HepG2 (cell line): ENCODE measurements around the gene ARHGDIA. TPM values are rescaled to one million over a fixed set of nuclear protein-coding genes. Genes with fewer than 3 reads are reported as not detected.

Experiments
- CBX2 ChIP-seq, 2 experiments: fragments of 200-600 bp in 1 of 2; sonication (generic); formaldehyde crosslinking in 1 of 2; IDR thresholded peaks; 2 replicates each; pipeline versions ENCODE4 v1.7.0 to v1.8.1; 2018 to 2022; ENCODE audit warnings: low read depth in 2 of 2, low read length in 1 of 2, mild to moderate bottlenecking in 1 of 2, missing genetic modification reagents in 1 of 2
- EHMT2 ChIP-seq: fragments of 200-600 bp; sonication (generic); IDR thresholded peaks from 2 replicates; pipeline ENCODE4 v1.7.0; 2017; ENCODE audit warnings: antibody characterized with exemption, low read depth, low read length, borderline replicate concordance
- KDM2A ChIP-seq: sonication (generic); formaldehyde crosslinking; IDR thresholded peaks from 2 replicates; pipeline ENCODE4 v1.4.0; 2020; ENCODE audit warnings: low read depth, missing genetic modification reagents, borderline replicate concordance
- MXD3 ChIP-seq: IDR thresholded peaks from 2 replicates; pipeline ENCODE4 v1.6.1; 2016; ENCODE audit warnings: mild to moderate bottlenecking, missing biosample characterization, missing genetic modification reagents
- MZF1 ChIP-seq: sonication (generic); formaldehyde crosslinking; IDR thresholded peaks from 2 replicates; pipeline ENCODE4 v1.8.1; 2023; ENCODE audit warnings: mild to moderate bottlenecking, missing genetic modification reagents, borderline replicate concordance
- NBN ChIP-seq: fragments of 450-650 bp; conservative IDR thresholded peaks from 2 replicates; pipeline ENCODE4 v1.6.1; 2017
- SMAD3 ChIP-seq: sonication (generic); formaldehyde crosslinking; IDR thresholded peaks from 2 replicates; pipeline ENCODE4 v1.4.0; 2020; ENCODE audit warnings: missing genetic modification reagents
- SRSF9 ChIP-seq: fragments of 200-400 bp; formaldehyde crosslinking; IDR thresholded peaks from 2 replicates; pipeline ENCODE4 v1.6.1; 2018; ENCODE audit warnings: borderline replicate concordance, mild to moderate bottlenecking, low read depth, low read length; ENCODE audit not compliant: insufficient read depth, poor library complexity, severe bottlenecking
- STAT5B ChIP-seq: sonication (generic); formaldehyde crosslinking; IDR thresholded peaks from 2 replicates; pipeline ENCODE4 v1.4.0; 2020; ENCODE audit warnings: missing genetic modification reagents
- TBP ChIP-seq: sonication (generic); formaldehyde crosslinking; IDR thresholded peaks from 2 replicates; pipeline ENCODE4 v1.5.0; 2020; ENCODE audit warnings: missing genetic modification reagents
- ZBTB46 ChIP-seq: sonication (generic); formaldehyde crosslinking; IDR thresholded peaks from 2 replicates; pipeline ENCODE4 v1.4.0; 2020; ENCODE audit warnings: mild to moderate bottlenecking, missing genetic modification reagents, borderline replicate concordance
- ZNF230 ChIP-seq: sonication (generic); formaldehyde crosslinking; IDR thresholded peaks from 2 replicates; pipeline ENCODE4 v1.4.0; 2020; ENCODE audit warnings: mild to moderate bottlenecking, missing genetic modification reagents
- ZNF44 ChIP-seq: sonication (generic); formaldehyde crosslinking; IDR thresholded peaks from 2 replicates; pipeline ENCODE4 v1.5.1; 2020; ENCODE audit warnings: mild to moderate bottlenecking, missing genetic modification reagents
- ZNF605 ChIP-seq: sonication (generic); formaldehyde crosslinking; IDR thresholded peaks from 2 replicates; pipeline ENCODE4 v1.8.0; 2022; ENCODE audit warnings: mild to moderate bottlenecking, missing genetic modification reagents
- ZNF619 ChIP-seq: sonication (generic); formaldehyde crosslinking; IDR thresholded peaks from 2 replicates; pipeline ENCODE4 v1.4.0; 2020; ENCODE audit warnings: mild to moderate bottlenecking, missing genetic modification reagents
- ZNF740 ChIP-seq: sonication (generic); formaldehyde crosslinking; IDR thresholded peaks from 2 replicates; pipeline ENCODE4 v1.4.0; 2020; ENCODE audit warnings: missing genetic modification reagents
- polyA plus RNA-seq, 8 experiments: library from polyadenylated mRNA; depleted of rRNA in 3 of 8; stranded (reverse) in 7 of 8; unstranded in 1 of 8; fragments of >200 nt; fragmentation: Illumina TruSeq in 4 of 8; extraction: Trizol in 4 of 8; gene quantifications; 2 replicates each; pipeline versions ENCODE4 v1.2.1 to v1.2.3, GENCODE V29; 2011 to 2016; ENCODE audit warnings: low read depth in 4 of 8, missing spikeins in 1 of 8, mixed read lengths in 1 of 8; ENCODE audit not compliant: insufficient read depth in 1 of 8
- total RNA-seq, 5 experiments: library from RNA; depleted of rRNA; stranded (reverse); fragments of >200 nt; fragmentation: Illumina TruSeq; extraction: Trizol; gene quantifications; 2 replicates each; pipeline ENCODE4 v1.2.3, GENCODE V29; 2016; ENCODE audit warnings: low read depth in 1 of 5
- TF ChIP-seq, protein P1 (sequence below): sonication (generic); formaldehyde crosslinking; IDR thresholded peaks from 2 replicates; pipeline ENCODE4 v1.8.1; 2022; ENCODE audit warnings: mild to moderate bottlenecking, missing genetic modification reagents
- TF ChIP-seq, protein P2 (sequence below): sonication (generic); formaldehyde crosslinking; IDR thresholded peaks from 2 replicates; pipeline ENCODE4 v1.8.0; 2022; ENCODE audit warnings: mild to moderate bottlenecking, missing genetic modification reagents, borderline replicate concordance

ARHGDIA gene
- total and polyA plus RNA-seq, 2 of the 13 experiments (the other 11 are each of a cell fraction or from before 2014, with no cell fraction given), result 40.0 to 64.0 TPM

DNA sequence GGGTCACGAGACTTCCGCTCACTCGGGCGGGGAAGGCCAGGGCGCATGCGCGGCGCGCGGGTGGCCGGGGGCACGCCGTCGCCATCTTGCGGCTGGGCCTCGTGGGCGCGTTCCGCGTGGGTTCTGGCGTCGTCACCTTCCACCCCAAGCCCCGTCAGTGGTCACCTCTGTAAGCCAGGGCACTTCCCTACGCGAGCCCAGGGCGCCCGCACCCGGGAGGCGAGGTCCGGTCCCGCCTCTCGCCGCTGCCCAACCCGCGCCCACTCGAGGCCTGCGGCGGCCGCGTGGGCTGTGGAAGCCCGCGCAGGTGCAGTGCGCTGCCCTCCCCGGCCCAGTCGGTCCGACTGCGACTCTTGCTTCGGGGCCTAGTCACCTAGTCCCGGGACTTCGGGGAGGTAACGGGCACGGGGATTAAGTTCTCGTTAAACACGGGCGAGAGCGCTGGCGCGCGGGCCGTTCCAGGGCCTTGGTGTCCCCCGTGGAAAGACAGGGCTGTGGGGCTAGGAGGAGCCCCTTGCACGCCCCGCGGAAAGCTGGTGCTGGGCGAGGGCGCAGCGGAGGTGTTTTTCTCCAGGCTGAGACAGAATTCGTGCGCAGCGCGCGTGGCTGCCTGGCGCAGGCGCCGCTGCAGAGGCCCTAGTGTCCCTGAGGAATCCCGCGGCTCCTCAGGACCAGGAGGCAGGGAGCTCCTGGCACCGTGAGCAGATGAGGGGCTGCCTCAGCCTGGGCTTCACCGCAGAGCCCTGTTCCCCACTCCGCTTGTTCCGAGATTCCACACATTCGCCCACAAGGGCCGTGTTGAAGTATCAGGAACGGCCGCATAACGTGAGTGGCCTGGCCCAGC is 472 bp upstream of the ARHGDIA start (continued):
- peak; percentile 37; the same call in 1 of the 2 replicates for TF ChIP-seq ZBTB46 (CRISPR knock-in tag)
- no peak for TF ChIP-seq SRSF9
- TF ChIP-seq ZNF44 (CRISPR knock-in tag), result no peak
- no peak for TF ChIP-seq SMAD3 (CRISPR knock-in tag)
- TF ChIP-seq TBP (CRISPR knock-in tag), result no peak
- TF ChIP-seq KDM2A (CRISPR knock-in tag), result peak; percentile 97
- TF ChIP-seq EHMT2, result no peak
- TF ChIP-seq CBX2 (IDR thresholded peaks at IDR 0.05; ENCODE audit: low read depth, low read length), result no peak
- no peak; the same call in 1 of the 2 replicates for TF ChIP-seq CBX2 (CRISPR knock-in tag; IDR thresholded peaks at IDR 0.05; ENCODE audit: low read depth)
- no peak for TF ChIP-seq NBN
- no peak for TF ChIP-seq ZNF619 (CRISPR knock-in tag)
- TF ChIP-seq, protein P1, sequence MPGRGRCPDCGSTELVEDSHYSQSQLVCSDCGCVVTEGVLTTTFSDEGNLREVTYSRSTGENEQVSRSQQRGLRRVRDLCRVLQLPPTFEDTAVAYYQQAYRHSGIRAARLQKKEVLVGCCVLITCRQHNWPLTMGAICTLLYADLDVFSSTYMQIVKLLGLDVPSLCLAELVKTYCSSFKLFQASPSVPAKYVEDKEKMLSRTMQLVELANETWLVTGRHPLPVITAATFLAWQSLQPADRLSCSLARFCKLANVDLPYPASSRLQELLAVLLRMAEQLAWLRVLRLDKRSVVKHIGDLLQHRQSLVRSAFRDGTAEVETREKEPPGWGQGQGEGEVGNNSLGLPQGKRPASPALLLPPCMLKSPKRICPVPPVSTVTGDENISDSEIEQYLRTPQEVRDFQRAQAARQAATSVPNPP (CRISPR knock-in tag), result no peak
- peak; percentile 92 for TF ChIP-seq MXD3 (CRISPR knock-in tag)
- TF ChIP-seq ZNF740 (CRISPR knock-in tag), result no peak
- peak; percentile 88; the same call in 1 of the 2 replicates for TF ChIP-seq ZNF230 (CRISPR knock-in tag)
- TF ChIP-seq, protein P2, sequence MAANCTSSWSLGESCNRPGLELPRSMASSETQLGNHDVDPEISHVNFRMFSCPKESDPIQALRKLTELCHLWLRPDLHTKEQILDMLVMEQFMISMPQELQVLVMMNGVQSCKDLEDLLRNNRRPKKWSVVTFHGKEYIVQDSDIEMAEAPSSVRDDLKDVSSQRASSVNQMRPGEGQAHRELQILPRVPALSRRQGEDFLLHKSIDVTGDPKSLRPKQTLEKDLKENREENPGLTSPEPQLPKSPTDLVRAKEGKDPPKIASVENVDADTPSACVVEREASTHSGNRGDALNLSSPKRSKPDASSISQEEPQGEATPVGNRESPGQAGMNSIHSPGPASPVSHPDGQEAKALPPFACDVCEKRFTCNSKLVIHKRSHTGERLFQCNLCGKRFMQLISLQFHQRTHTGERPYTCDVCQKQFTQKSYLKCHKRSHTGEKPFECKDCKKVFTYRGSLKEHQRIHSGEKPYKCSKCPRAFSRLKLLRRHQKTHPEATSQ (CRISPR knock-in tag), result 0 out of 2 replicates have a peak, but pooled peaks have one; percentile 13
- TF ChIP-seq ZNF605 (CRISPR knock-in tag), result peak; percentile 28; the same call in 1 of the 2 replicates
- TF ChIP-seq STAT5B (CRISPR knock-in tag), result no peak; the same call in 1 of the 2 replicates
- no peak for TF ChIP-seq MZF1 (CRISPR knock-in tag)
